Measurements from ENCODE around the gene LRRN3. TPM values are rescaled to one million over a fixed set of nuclear protein-coding genes. Genes with fewer than 3 reads are reported as not detected.

The LRRN3 gene
- total and polyA plus RNA-seq, 2 of the 4 experiments (the other 2 are of a cell fraction), result 6.9 to 15.2 TPM

- TF ChIP-seq RCOR1 (IDR thresholded peaks at IDR 0.05; ENCODE audit: insufficient replicate concordance, low read length), result no peak
- no peak for TF ChIP-seq MAZ (IDR thresholded peaks at IDR 0.05; ENCODE audit: borderline replicate concordance, low read depth, low read length)
Measured at GRCh38 chr7:111090846-111091245, at the start of gene LRRN3 (continued).

- Histone ChIP-seq H4K5ac (ENCODE audit: low read depth, low read length) (no peak overlapping the region), H3K27me3 (ENCODE audit: control insufficient read depth, insufficient read depth, low read length) (no peaks in the 10 kb centered on the region), H2BK20ac (ENCODE audit: low read depth, low read length) (no peak overlapping the region), H3K23ac (ENCODE audit: low read depth, low read length) (no peak overlapping the region), H2AK9ac (replicated peaks; ENCODE audit: low read depth, low read length, poor library complexity) (no peak overlapping the region), H4K8ac (ENCODE audit: low read depth in 2 of 2, low read length in 2 of 2) (no peak overlapping the region), H3K9me1 (ENCODE audit: insufficient read depth, low read length) (no peaks in the 10 kb centered on the region), H2BK5ac (ENCODE audit: low read depth, low read length, poor library complexity, severe bottlenecking) (no peak overlapping the region), H3K9me3 (ENCODE audit: control insufficient read depth, insufficient read depth, low read length) (no peaks in the 10 kb centered on the region), H3K27ac (ENCODE audit: insufficient read depth, low read length) (no peak overlapping the region), H2AK5ac (ENCODE audit: low read depth, low read length) (no peak overlapping the region), H3K56ac (ENCODE audit: extremely low read depth, insufficient read depth, low read length) (no peak overlapping the region), H3K18ac (ENCODE audit: low read depth, low read length) (no peak overlapping the region), H2AFZ (replicated peaks; ENCODE audit: low read length, poor library complexity) (no peak overlapping the region), H3K4ac (ENCODE audit: low read depth, low read length) (no peak overlapping the region), H3K9ac (ENCODE audit: low read depth, low read length) (no peak overlapping the region), H3K4me1 (ENCODE audit: control insufficient read depth, insufficient read depth, low read length) (no peaks in the 10 kb centered on the region), H3K36me3 (ENCODE audit: control insufficient read depth, insufficient read depth, low read length) (no peaks in the 10 kb centered on the region), H4K91ac (ENCODE audit: insufficient read depth, low read depth, low read length) (no peak overlapping the region), H4K20me1 (ENCODE audit: insufficient read depth, low read length) (no peaks in the 10 kb centered on the region), H3K79me1 (ENCODE audit: low read depth in 1 of 2, low read length in 2 of 2) (no peaks in the 10 kb centered on the region), H3K14ac (replicated peaks; ENCODE audit: low read depth, low read length) (no peak overlapping the region), H2BK15ac (ENCODE audit: low read depth, low read length) (no peak overlapping the region), H2BK120ac (ENCODE audit: low read depth, low read length) (no peak overlapping the region), H3K4me3 (ENCODE audit: insufficient read depth, low read depth, low read length) (no peak overlapping the region), H3K4me2 (ENCODE audit: low read depth, low read length) (no peak overlapping the region)
- DNase-seq, result peak; percentile 1
- dilution Hi-C loops (cut with HindIII; ENCODE audit: low sequenced_read_pairs, unreplicated experiment) (no loop called here), in situ Hi-C loops (cut with MboI; ENCODE audit: low sequenced_read_pairs) (no loop called here), intact Hi-C loops (cut with micrococcal nuclease) (no loop called here)
- no peak for TF ChIP-seq POLR2A (IDR thresholded peaks at IDR 0.05; ENCODE audit: low read depth, low read length)
- TF ChIP-seq, protein P1, sequence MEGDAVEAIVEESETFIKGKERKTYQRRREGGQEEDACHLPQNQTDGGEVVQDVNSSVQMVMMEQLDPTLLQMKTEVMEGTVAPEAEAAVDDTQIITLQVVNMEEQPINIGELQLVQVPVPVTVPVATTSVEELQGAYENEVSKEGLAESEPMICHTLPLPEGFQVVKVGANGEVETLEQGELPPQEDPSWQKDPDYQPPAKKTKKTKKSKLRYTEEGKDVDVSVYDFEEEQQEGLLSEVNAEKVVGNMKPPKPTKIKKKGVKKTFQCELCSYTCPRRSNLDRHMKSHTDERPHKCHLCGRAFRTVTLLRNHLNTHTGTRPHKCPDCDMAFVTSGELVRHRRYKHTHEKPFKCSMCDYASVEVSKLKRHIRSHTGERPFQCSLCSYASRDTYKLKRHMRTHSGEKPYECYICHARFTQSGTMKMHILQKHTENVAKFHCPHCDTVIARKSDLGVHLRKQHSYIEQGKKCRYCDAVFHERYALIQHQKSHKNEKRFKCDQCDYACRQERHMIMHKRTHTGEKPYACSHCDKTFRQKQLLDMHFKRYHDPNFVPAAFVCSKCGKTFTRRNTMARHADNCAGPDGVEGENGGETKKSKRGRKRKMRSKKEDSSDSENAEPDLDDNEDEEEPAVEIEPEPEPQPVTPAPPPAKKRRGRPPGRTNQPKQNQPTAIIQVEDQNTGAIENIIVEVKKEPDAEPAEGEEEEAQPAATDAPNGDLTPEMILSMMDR (conservative IDR thresholded peaks at IDR 0.05; ENCODE audit: low read depth, low read length), result no peak
- no peak for TF ChIP-seq RAD21 (IDR thresholded peaks at IDR 0.05; ENCODE audit: low read length)
- TF ChIP-seq, protein P2, sequence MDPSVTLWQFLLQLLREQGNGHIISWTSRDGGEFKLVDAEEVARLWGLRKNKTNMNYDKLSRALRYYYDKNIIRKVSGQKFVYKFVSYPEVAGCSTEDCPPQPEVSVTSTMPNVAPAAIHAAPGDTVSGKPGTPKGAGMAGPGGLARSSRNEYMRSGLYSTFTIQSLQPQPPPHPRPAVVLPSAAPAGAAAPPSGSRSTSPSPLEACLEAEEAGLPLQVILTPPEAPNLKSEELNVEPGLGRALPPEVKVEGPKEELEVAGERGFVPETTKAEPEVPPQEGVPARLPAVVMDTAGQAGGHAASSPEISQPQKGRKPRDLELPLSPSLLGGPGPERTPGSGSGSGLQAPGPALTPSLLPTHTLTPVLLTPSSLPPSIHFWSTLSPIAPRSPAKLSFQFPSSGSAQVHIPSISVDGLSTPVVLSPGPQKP (IDR thresholded peaks at IDR 0.05; ENCODE audit: borderline replicate concordance, low read depth, low read length), result no peak
- TF ChIP-seq CHD1 (IDR thresholded peaks at IDR 0.05; ENCODE audit: low read depth, low read length), result no peak
- TF ChIP-seq NFE2L2 (IDR thresholded peaks at IDR 0.05; ENCODE audit: low read depth, low read length), result no peak
- no peak for TF ChIP-seq BHLHE40 (IDR thresholded peaks at IDR 0.05; ENCODE audit: low read depth, low read length)
- no peak for TF ChIP-seq RCOR1 (IDR thresholded peaks at IDR 0.05; ENCODE audit: insufficient replicate concordance, low read length)
- no peak for ATAC-seq (ENCODE audit: low read depth)
- BruUV-seq (replicated peaks), result no TSS peak
- CTCF ChIA-PET, result interaction anchor here (1.0 kb wide), 1 partner anchor 12 kb away, joined by 3 read pairs; no protein-coding TSS in a partner anchor
- WGBS, 2 experiments (ENCODE audit: extremely low coverage in 2 of 2, insufficient read length in 1 of 2), result no CpG with 5 or more reads among the region's 2 CpGs
- POLR2A ChIA-PET (ENCODE audit: unreplicated experiment), result no interaction called here
Measured at GRCh38 chr7:111041577-111041976, 49.4 kb upstream of the LRRN3 start.
